Smooth muscle cell (in vitro differentiated cells): ENCODE measurements around the gene EEF1A2. TPM values are rescaled to one million over a fixed set of nuclear protein-coding genes. Genes with fewer than 3 reads are reported as not detected.
A peak's percentile ranks its signal among the peaks of the same experiment; 100 is the strongest.

Source experiments
- DNase-seq: peaks from one replicate; lab custom pipeline; 2025; ENCODE audit not compliant: unreplicated experiment; lab: John Stamatoyannopoulos, UW
- H2AFZ ChIP-seq: fragments of 200-600 bp; sonication (generic); 2 replicates; pipeline ENCODE4 v1.6.0; 2016; ENCODE audit warnings: antibody characterized with exemption, low read depth, mild to moderate bottlenecking
- H3F3A ChIP-seq: fragments of 200-600 bp; sonication (generic); 2 replicates; pipeline ENCODE4 v1.6.0; 2017; ENCODE audit warnings: antibody characterized with exemption, low read depth
- H3K27ac ChIP-seq: fragments of 200-600 bp; sonication (generic); 2 replicates; pipeline ENCODE4 v1.5.1; 2016; ENCODE audit warnings: low read depth, mild to moderate bottlenecking
- H3K27me3 ChIP-seq: fragments of 200-600 bp; sonication (generic); 2 replicates; pipeline ENCODE4 v1.6.1; 2016; ENCODE audit warnings: low read depth, mild to moderate bottlenecking
- H3K36me3 ChIP-seq: fragments of 200-600 bp; sonication (generic); 2 replicates; pipeline ENCODE4 v1.5.1; 2016; ENCODE audit warnings: low read depth
- H3K4me1 ChIP-seq: fragments of 200-600 bp; sonication (generic); 2 replicates; pipeline ENCODE4 v1.5.1; 2016; ENCODE audit warnings: low read depth
- H3K4me2 ChIP-seq: fragments of 200-600 bp; sonication (generic); 2 replicates; pipeline ENCODE4 v1.6.0; 2016; ENCODE audit warnings: mild to moderate bottlenecking
- H3K4me3 ChIP-seq: fragments of 200-600 bp; sonication (generic); 2 replicates; pipeline ENCODE4 v1.5.1; 2016; ENCODE audit warnings: mild to moderate bottlenecking
- H3K79me2 ChIP-seq: fragments of 200-600 bp; sonication (generic); 2 replicates; pipeline ENCODE4 v1.6.0; 2016; ENCODE audit warnings: low read depth, mild to moderate bottlenecking
- H3K9ac ChIP-seq: fragments of 200-600 bp; sonication (generic); 2 replicates; pipeline ENCODE4 v1.6.0; 2016; ENCODE audit warnings: low read depth
- H3K9me3 ChIP-seq: fragments of 200-600 bp; sonication (generic); replicated peaks from 2 replicates; pipeline ENCODE4 v1.5.1; 2016; ENCODE audit warnings: low read depth
- H4K20me1 ChIP-seq: fragments of 200-600 bp; sonication (generic); 2 replicates; pipeline ENCODE4 v1.6.0; 2016; ENCODE audit warnings: low read depth
- CTCF ChIP-seq: fragments of 200-600 bp; sonication (generic); IDR thresholded peaks from 2 replicates; pipeline ENCODE4 v1.5.1; 2017; ENCODE audit warnings: borderline replicate concordance, mild to moderate bottlenecking, antibody characterized with exemption; ENCODE audit not compliant: insufficient read depth, poor library complexity, severe bottlenecking
- WGBS: methylation state at CpG from one replicate; pipeline ENCODE4 v1.1.7; 2016; ENCODE audit warnings: low lambda C conversion rate; 5-methylcytosine and 5-hydroxymethylcytosine counted together
- polyA plus RNA-seq: library from polyadenylated mRNA; unstranded; fragments of >200 nt; fragmentation: Nextera tagmentation; extraction: Ambion mirVana; gene quantifications from 2 replicates; pipeline ENCODE4 v1.2.1, GENCODE V29; 2016
- total RNA-seq: library from RNA; depleted of rRNA; stranded (reverse); fragments of >200 nt; gene quantifications from 2 replicates; pipeline ENCODE4 v1.2.3, GENCODE V29; 2014

EEF1A2 gene
- total and polyA plus RNA-seq, 2 experiments from 2014 or later, result 2.1 to 5.1 TPM

- Histone ChIP-seq H3K79me2 (no peaks in the 10 kb centered on the region), H3K9ac (no peak within 1 kb of the TSS), H3K4me1 (no peaks in the 10 kb centered on the region), H3K9me3 (no peaks in the 10 kb centered on the region), H3K4me3 (peak within 1 kb of the TSS; percentile 42), H3K27ac (no peak within 1 kb of the TSS), H3K36me3 (no peaks in the 10 kb centered on the region), H3K4me2 (peak within 1 kb of the TSS; percentile 85), H2AFZ (no peak within 1 kb of the TSS), H3K27me3 (peaks cover 55% of the 10 kb centered on the region), H4K20me1 (no peaks in the 10 kb centered on the region), H3F3A (no peaks in the 10 kb centered on the region)
- under 1% methylated on average over 41 of the region's 111 CpGs for WGBS
- TF ChIP-seq CTCF, result no peak
- DNase-seq, result no peak
These were observed 26.7 kb downstream of the EEF1A2 start, which contains the start of gene KCNQ2 for GRCh38 chr20:63471981-63472831. KCNQ2 (minus strand) TSS chr20:63472655; CDS start chr20:63472463, 192 bp downstream.

GRCh38 chr20:63471717-63471980, 27.2 kb downstream of the EEF1A2 start:
- WGBS, result 0% methylated on average over 4 of the region's 27 CpGs
- no peaks in the 10 kb centered on the region for H3F3A ChIP-seq
- no peaks in the 10 kb centered on the region for H4K20me1 ChIP-seq
- no peaks in the 10 kb centered on the region for H3K79me2 ChIP-seq
- peaks cover 53% of the 10 kb centered on the region for H3K27me3 ChIP-seq
- H3K4me1 ChIP-seq, result no peaks in the 10 kb centered on the region
- H3K9me3 ChIP-seq, result no peaks in the 10 kb centered on the region
- no peak overlapping the region for H3K9ac ChIP-seq
- H3K27ac ChIP-seq, result no peak overlapping the region
- H3K36me3 ChIP-seq, result no peaks in the 10 kb centered on the region
- no peak overlapping the region for H2AFZ ChIP-seq
- no peak for DNase-seq
- TF ChIP-seq CTCF, result no peak
- H3K4me3 ChIP-seq, result peak overlapping the region; percentile 42
- H3K4me2 ChIP-seq, result peak overlapping the region; percentile 85

GRCh38 chr20:63471002-63471716, 27.7 kb downstream of the EEF1A2 start:
- WGBS, result 17% methylated on average over 36 of the region's 46 CpGs
- Histone ChIP-seq H3K9ac (no peak overlapping the region), H3K27me3 (peaks cover 53% of the 10 kb centered on the region), H3K27ac (no peak overlapping the region), H3K4me2 (peak overlapping the region; percentile 85), H3K36me3 (no peaks in the 10 kb centered on the region), H2AFZ (no peak overlapping the region), H3K79me2 (no peaks in the 10 kb centered on the region), H3K9me3 (no peaks in the 10 kb centered on the region), H3K4me1 (no peaks in the 10 kb centered on the region), H4K20me1 (no peaks in the 10 kb centered on the region), H3K4me3 (peak overlapping the region; percentile 42), H3F3A (no peaks in the 10 kb centered on the region)
- no peak for TF ChIP-seq CTCF
- DNase-seq, result no peak
